ENCODE results near the gene ZGPAT. TPM values are rescaled to one million over a fixed set of nuclear protein-coding genes. Genes with fewer than 3 reads are reported as not detected.
"Not testable (repeated sequence)": the region's sequence is repeated elsewhere in the genome, so short reads cannot be mapped to it uniquely, and the experiment has no call there.

Gene ZGPAT, protein sequence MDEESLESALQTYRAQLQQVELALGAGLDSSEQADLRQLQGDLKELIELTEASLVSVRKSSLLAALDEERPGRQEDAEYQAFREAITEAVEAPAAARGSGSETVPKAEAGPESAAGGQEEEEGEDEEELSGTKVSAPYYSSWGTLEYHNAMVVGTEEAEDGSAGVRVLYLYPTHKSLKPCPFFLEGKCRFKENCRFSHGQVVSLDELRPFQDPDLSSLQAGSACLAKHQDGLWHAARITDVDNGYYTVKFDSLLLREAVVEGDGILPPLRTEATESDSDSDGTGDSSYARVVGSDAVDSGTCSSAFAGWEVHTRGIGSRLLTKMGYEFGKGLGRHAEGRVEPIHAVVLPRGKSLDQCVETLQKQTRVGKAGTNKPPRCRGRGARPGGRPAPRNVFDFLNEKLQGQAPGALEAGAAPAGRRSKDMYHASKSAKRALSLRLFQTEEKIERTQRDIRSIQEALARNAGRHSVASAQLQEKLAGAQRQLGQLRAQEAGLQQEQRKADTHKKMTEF
- total RNA-seq (10 to 100 TPM; 18.5 to 22.5 (median 19.6) TPM), polyA plus RNA-seq (10 to 100 TPM; 24.0 to 44.9 (median 30.5) TPM)

DNA sequence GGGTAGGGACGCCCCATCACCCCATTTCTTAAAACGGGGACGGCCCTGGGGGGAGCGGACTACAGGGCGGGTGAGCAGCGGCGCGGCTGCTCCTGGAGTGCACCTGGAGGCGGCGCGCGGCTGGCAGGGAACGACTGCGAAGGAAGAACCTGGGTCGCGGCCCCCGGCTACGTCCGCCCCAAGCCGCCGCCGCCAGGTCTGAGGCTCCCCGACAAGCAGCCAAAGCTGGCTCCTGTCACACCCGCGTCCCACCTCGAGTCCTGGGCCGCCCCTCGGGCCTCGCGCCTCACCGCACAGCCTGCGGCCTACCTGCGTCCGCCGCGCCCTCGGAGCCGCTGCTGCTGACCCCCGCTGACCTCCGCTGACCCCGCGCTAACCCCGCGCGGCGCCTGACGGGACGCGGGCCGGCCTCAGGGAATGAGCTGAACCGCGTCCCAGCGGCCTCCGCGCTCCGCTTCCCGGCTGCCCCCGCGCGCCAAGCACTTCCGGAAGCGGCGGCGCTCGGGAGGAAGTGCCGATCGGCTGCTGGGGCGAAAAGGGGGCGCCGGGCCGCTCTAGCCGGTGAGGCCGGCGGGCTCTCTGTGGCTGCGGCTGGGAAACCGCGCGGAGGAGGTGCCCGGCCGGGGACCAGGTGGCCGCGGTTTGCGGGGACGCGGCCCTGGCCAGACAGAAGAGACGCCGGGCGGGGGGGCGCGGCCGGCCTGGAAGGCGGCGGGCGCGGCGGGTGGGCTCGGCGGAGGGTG, at the start of gene ZGPAT, which contains the start of gene ARFRP1:
Gene ZGPAT (plus strand): TSS at position 482 of the 743 bp plus-strand sequence. CDS start 542 bp downstream, outside the sequence.
Gene ARFRP1 (minus strand): TSS at position 419 of the 743 bp plus-strand sequence. CDS start 885 bp downstream, outside the sequence.
- H3K4me1 ChIP-seq: peaks cover 0 to 29% (median 25%) of the 10 kb centered on the region in 4 donors
- intact Hi-C loops (cut with DNase I): loop anchor here (2.0 to 5.0 kb wide), 2 partner anchors 31 to 50 kb away; partner anchors contain the start of genes RTEL1 and SLC2A4RG

DNA sequence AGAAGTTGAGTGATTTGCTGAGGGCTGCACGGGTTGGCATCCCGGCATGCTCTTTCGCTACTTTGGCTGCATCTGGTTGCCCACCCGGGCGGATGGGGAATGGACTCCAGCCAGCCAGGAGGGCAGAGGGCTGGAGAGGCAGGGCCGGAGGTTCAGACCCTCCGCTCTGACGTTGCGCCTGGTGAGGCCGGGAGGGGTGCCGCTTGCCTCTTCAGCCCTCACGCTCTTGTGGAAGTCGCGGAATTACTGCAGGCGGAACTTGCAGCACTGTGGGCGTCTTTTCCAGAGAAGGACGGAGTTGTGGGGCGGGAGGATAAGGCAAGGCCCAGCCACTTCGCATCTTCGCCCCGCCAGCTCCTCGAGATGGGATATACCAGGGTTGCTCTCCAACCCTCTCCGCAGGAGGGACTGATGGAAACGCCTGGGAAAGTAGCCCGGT, 49.1 kb upstream of the ZGPAT start:
- intact Hi-C loops (cut with DNase I): loop anchor here (5.0 to 10.0 kb wide), 3 partner anchors 49 to 316 kb away; partner anchors contain the start of genes ARFRP1, PPDPF, SAMD10 and ZGPAT
- peaks cover 8 to 36% (median 12%) of the 10 kb centered on the region in 4 donors for H3K36me3 ChIP-seq
- H3K9me3 ChIP-seq: no peaks in the 10 kb centered on the region
- TF ChIP-seq POLR2AphosphoS5 (IDR thresholded peaks at IDR 0.05): no peak
- no peak for TF ChIP-seq EP300 (IDR thresholded peaks at IDR 0.05)
- no peak for TF ChIP-seq POLR2A (IDR thresholded peaks at IDR 0.05)
- TF ChIP-seq, protein P1, sequence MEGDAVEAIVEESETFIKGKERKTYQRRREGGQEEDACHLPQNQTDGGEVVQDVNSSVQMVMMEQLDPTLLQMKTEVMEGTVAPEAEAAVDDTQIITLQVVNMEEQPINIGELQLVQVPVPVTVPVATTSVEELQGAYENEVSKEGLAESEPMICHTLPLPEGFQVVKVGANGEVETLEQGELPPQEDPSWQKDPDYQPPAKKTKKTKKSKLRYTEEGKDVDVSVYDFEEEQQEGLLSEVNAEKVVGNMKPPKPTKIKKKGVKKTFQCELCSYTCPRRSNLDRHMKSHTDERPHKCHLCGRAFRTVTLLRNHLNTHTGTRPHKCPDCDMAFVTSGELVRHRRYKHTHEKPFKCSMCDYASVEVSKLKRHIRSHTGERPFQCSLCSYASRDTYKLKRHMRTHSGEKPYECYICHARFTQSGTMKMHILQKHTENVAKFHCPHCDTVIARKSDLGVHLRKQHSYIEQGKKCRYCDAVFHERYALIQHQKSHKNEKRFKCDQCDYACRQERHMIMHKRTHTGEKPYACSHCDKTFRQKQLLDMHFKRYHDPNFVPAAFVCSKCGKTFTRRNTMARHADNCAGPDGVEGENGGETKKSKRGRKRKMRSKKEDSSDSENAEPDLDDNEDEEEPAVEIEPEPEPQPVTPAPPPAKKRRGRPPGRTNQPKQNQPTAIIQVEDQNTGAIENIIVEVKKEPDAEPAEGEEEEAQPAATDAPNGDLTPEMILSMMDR (IDR thresholded peaks at IDR 0.05): no peak
- peak overlapping the region; percentile 88 to 92 (median 90) for H3K27ac ChIP-seq
- H3K27me3 ChIP-seq: no peaks in the 10 kb centered on the region
- 4% methylated on average over 25 of the region's 25 CpGs for WGBS, 2 donors
- peaks cover 0 to 35% (median 31%) of the 10 kb centered on the region in 4 donors for H3K4me1 ChIP-seq
- DNase-seq: no peak
- H3K4me3 ChIP-seq: peak overlapping the region; percentile 67 to 80 (median 70)

More for the DNA sequence above, at the start of gene ZGPAT, which contains the start of gene ARFRP1:
- Histone ChIP-seq H3K27me3 (no peaks in the 10 kb centered on the region), H3K4me3 (peak within 1 kb of the TSS; percentile 60 to 92 (median 78)), H3K36me3 (peaks cover 0 to 77% (median 15%) of the 10 kb centered on the region in 4 donors), H3K27ac (peak within 1 kb of the TSS; percentile 87 to 93 (median 91)), H3K9me3 (no peaks in the 10 kb centered on the region)
- WGBS, 2 donors: 0% methylated on average over 98 of the region's 98 CpGs
- peak in 1 of 2 donors; percentile 11 for TF ChIP-seq POLR2A (IDR thresholded peaks at IDR 0.05)
- TF ChIP-seq EP300 (IDR thresholded peaks at IDR 0.05): peak in 1 of 4 donors; percentile 26
- TF ChIP-seq, protein P1 (IDR thresholded peaks at IDR 0.05): peak in 1 of 4 experiments; percentile 3
- TF ChIP-seq POLR2AphosphoS5 (IDR thresholded peaks at IDR 0.05): peak; percentile 51 to 84 (median 83)
- peak; percentile 94 for DNase-seq

DNA sequence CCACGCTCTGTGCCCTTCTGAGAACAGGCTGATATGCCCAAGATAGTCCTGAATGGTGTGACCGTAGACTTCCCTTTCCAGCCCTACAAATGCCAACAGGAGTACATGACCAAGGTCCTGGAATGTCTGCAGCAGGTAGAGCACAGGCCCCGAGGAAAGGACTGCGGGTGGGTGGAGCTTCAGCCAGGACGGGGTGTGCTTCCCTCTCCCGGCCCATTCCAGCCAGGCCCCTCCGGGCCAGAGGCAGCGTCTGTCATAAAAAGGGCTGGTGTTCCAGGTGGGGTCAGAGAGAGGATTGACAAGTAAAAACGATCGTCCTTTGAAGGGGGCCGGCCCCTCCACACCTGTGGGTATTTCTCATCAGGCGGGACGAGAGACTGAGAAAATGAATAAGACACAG, 48.5 kb upstream of the ZGPAT start:
- intact Hi-C loops (cut with DNase I): loop anchor here (5.0 to 10.0 kb wide), 3 partner anchors 48 to 315 kb away; partner anchors contain the start of genes ARFRP1, PPDPF, SAMD10 and ZGPAT
- H3K4me1 ChIP-seq: peaks cover 0 to 29% (median 26%) of the 10 kb centered on the region in 4 donors
- 49 to 71% methylated on average over 13 of the region's 13 CpGs for WGBS, 2 donors
- peak overlapping the region; percentile 88 to 92 (median 90) for H3K27ac ChIP-seq
- TF ChIP-seq POLR2AphosphoS5 (IDR thresholded peaks at IDR 0.05) (no peak), POLR2A (IDR thresholded peaks at IDR 0.05) (no peak), EP300 (IDR thresholded peaks at IDR 0.05) (no peak)
- TF ChIP-seq, protein P1 (IDR thresholded peaks at IDR 0.05): no peak
- peak; percentile 60 for DNase-seq
- peaks cover 11 to 42% (median 14%) of the 10 kb centered on the region in 4 donors for H3K36me3 ChIP-seq
- H3K27me3 ChIP-seq: no peaks in the 10 kb centered on the region
- peak overlapping the region in 3 of 4 donors; percentile 67 to 70 (median 69) for H3K4me3 ChIP-seq
- H3K9me3 ChIP-seq: no peaks in the 10 kb centered on the region

DNA sequence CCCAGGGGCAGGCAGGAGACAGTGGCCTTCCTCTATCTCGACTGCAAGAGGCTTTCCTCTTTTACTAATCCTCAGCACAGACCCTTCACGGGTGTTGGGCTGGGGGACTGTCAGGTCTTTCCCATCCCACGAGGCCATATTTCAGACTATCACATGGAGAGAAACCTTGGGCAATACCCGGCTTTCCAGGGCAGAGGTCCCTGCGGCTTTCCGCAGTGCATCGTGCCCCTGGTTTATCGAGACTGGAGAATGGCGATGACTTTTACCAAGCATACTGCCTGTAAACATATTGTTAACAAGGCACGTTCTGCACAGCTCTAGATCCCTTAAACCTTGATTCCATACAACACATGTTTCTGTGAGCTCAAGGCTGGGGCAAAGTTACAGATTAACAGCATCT, 47.7 kb upstream of the ZGPAT start:
- peaks cover 11 to 46% (median 16%) of the 10 kb centered on the region in 4 donors for H3K36me3 ChIP-seq
- H3K4me3 ChIP-seq; H3K9me3 ChIP-seq; intact Hi-C loops (cut with DNase I); H3K27ac ChIP-seq; DNase-seq; H3K27me3 ChIP-seq: not testable (repeated sequence)
- peaks cover 0 to 34% (median 26%) of the 10 kb centered on the region in 4 donors for H3K4me1 ChIP-seq
- WGBS, 2 donors: 87 to 95% methylated on average over 10 of the region's 10 CpGs
